Stimulated activated CD8-positive, alpha-beta memory T cell treated with anti-CD3 and anti-CD28 coated beads, Interleukin-7, amount 100 ng/mL, for 4 hours (primary cell): ENCODE results near the gene OOSP4B.
"Not testable (repeated sequence)": the region's sequence is repeated elsewhere in the genome, so short reads cannot be mapped to it uniquely, and the experiment has no call there.

Experiments used
- DNase-seq, 2 donors: peaks; one replicate each; pipeline ENCODE4 v3.0.0-alpha.2; 2020; ENCODE audit warnings: low read depth in 2 of 2

Gene OOSP4B

DNA sequence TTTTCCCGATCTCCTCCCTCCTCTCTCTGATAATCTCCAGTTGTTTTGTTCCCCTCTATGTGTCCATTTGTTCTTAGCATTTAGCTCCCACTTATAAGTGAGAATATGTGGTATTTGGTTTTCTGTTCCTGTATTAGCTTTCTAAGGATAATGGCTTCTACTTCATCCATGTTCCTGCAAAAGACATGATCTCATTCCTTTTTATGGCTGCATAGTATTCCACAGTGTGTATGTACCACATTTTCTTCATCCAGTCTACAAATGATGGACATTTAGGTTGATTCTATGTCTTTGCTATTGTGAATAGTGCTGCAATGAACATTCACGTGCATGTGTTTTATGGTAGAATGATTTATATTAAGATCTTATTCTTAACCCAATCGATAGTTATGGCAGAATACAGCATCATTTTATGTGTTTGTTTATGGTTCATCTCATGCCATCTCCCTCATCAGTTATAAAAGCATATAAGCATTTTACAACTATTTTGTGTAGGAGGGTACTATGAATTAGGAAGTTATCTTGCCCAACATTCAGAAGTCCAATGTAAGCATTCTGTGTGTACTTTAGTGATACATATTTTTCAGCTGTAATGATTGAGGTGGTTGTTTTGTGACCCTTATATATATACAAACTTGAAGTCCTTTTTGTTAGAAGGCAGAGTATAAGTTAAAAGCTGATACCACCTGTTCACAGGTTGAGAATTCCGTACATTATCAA is 42.7 kb downstream of the OOSP4B start:
- DNase-seq: no peak

DNA sequence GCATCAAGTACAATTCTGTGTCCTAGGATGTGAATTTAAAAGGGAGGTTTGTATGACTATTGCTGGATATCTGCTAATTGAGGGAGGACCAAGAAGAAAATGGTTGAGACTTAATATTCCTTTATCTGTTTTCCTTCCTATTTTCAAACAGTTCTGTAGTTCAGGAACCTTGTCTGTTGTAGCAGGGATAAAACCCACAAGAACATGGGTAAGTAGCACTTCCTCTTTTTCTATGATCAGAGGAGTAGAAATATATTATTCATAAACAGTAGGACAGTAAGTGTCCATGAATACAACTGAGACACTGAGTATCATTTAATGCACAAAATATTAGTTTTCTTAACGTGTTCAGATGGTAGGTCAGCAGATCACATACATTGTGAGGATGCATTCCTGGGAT is 47.1 kb downstream of the OOSP4B start:
- no peak for DNase-seq

DNA sequence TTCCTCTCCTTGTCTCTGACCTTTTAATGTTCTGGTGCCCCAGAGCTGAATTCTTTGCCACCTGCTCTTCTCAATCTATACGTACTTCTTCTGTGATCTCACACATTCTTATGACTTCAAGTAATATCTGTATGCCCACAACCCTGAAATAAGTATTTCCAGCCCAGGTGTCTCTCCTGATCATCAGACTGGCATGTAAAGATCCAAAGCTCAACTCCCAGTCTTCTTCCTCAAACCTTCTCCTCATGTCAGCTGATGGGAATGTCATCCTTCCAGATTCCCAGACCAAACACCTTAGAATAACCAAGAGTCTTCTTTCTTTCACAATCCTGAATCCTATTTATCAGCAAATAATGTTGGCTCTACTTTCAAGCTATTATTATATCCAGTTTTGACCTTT is 48.8 kb downstream of the OOSP4B start:
- no peak for DNase-seq

DNA sequence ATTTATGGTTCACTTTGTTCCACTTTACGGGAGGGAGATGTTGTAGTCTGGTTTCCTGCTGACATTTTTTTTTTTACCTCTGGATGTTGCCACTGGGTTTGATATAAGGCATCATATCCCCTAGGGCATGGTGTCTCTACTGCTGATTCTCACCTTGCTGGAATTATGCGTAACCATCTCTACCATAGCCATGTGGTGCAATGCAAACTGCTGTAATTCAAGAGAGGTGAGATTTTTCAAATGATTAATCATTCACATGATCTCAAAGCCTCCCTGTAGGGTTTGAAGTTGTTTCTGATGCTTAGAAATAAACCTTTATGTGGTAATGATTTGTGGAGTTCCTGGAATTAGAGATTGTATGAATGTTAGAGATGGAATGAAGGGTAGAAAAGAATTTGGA is 52.5 kb downstream of the OOSP4B start:
- DNase-seq: no peak

DNA sequence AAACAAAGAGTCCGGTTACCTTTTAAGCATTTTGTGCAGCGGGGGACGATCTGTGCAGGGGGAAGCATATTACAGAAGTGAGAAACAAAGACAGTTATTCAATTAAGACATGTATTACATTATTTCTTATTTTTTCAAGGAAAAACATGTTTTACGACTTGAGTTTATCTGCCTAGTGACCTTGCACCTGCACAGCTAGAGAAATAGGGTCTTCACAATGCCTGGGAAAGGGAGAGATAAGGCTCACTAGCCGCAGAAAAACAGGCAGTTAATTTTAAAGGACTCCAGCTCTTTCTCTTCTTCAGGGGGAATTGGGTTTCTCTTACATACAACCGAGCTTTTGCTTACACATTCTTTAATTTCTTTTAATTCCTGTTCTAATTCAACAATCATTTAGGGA is 54.7 kb downstream of the OOSP4B start:
- DNase-seq: not testable (repeated sequence)

DNA sequence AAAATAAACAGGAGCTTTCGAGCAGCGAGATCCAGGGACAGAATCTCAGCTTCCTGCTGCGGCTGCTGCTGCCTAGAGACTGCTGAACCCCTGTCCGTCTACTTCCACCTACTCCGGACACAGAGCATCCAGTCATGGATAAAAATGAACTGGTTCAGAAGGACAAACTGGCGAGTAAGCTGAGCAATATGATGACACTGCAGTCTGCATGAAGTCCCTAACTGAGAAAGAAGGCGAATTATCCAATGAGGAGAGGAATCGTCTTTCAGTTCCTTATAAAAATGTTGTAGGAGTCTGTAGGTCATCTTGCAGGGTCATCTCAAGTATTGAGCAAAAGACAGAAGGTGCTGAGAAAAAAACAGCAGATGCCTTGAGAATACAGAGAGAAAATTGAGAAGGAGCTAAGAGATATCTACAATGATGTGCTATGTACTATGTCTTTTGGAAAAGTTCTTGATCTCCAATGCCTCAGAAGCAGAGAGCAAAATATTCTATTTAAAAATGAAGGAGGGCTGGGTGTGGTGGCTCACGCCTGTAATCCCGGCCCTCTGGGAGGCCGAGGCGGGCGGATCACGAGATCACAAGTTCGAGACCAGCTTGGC is 60.3 kb downstream of the OOSP4B start:
- DNase-seq: no peak

DNA sequence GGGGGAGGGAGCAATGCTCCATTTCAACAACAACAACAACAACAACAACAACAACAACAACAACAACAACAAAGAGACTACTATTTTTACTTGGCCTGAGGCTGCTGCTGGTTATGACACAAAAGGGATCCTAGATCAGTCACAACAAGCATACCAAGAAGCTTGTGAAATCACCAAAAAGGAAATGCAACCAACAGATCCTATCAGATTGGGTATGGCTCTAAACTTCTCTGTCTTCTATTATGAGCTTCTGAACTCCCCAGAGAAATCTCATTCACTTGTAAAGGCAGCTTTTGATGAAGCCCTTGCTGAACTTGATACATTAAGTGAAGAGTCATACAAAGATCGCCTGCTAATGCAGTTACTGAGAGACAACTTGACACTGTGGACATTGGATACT is 61.0 kb downstream of the OOSP4B start:
- no peak for DNase-seq

DNA sequence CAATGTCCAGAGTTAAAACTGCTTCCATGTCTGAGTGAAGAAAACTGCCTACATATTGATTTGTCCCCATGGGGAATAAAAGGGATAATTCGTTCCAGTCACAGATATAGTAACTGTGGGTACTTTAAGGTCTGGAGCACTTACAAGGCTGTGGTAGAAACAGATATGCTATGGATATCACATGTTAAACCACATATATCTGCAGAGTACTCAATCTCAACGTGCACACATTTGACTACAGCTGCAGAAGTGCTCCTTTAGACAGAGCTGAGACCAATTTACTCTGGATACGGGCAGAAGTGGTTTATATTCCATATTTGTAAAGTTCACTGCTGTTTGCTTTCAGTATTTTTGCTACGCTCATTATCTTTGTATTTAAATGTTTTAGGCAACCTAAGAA is 61.8 kb downstream of the OOSP4B start:
- no peak for DNase-seq

DNA sequence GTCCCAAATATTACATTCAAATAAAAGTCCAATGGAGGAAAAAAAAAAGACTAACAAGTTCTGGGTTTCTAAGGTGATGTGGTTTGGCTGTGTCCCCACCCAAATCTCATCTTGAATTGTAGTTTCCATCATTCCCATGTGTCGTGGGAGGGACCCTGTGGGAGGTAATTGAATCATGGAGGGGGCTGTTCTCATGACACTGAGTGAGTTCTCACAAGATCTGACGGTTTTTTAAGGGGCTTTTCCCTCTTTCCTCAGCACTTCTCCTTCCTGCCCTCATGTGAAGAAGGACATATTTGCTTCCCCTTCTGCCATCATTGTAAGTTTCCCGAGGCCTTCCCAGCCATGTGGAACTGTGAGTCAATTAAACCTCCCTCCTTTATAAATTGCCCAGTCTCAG is 63.6 kb downstream of the OOSP4B start:
- DNase-seq: no peak
